ENCODE results near the gene TOR1A.

TOR1A gene

GRCh38 chr9:129836311-129837007 lies 12.5 kb upstream of the TOR1A start:
- TF ChIP-seq, protein P1, sequence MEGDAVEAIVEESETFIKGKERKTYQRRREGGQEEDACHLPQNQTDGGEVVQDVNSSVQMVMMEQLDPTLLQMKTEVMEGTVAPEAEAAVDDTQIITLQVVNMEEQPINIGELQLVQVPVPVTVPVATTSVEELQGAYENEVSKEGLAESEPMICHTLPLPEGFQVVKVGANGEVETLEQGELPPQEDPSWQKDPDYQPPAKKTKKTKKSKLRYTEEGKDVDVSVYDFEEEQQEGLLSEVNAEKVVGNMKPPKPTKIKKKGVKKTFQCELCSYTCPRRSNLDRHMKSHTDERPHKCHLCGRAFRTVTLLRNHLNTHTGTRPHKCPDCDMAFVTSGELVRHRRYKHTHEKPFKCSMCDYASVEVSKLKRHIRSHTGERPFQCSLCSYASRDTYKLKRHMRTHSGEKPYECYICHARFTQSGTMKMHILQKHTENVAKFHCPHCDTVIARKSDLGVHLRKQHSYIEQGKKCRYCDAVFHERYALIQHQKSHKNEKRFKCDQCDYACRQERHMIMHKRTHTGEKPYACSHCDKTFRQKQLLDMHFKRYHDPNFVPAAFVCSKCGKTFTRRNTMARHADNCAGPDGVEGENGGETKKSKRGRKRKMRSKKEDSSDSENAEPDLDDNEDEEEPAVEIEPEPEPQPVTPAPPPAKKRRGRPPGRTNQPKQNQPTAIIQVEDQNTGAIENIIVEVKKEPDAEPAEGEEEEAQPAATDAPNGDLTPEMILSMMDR (IDR thresholded peaks at IDR 0.05) = no peak

DNA sequence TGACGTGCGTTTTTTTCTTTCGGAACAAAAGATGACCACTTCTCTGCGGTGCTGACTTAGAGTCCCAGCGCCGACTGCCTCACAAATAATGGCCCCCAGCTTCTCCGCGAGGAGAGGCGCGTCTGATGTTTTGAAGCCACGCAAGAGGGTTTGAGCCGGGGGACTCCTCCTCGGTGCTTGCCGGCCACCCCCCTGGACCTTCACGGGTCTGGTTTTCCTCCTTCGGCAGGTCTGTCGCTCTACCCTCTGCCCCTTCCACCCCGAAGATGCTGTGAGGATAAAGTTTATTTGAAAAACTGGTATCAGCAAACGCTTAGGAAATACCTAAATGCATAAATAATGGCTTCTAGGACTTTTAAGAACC lies 11.9 kb upstream of the TOR1A start:
- TF ChIP-seq, protein P1 (IDR thresholded peaks at IDR 0.05) = no peak

DNA sequence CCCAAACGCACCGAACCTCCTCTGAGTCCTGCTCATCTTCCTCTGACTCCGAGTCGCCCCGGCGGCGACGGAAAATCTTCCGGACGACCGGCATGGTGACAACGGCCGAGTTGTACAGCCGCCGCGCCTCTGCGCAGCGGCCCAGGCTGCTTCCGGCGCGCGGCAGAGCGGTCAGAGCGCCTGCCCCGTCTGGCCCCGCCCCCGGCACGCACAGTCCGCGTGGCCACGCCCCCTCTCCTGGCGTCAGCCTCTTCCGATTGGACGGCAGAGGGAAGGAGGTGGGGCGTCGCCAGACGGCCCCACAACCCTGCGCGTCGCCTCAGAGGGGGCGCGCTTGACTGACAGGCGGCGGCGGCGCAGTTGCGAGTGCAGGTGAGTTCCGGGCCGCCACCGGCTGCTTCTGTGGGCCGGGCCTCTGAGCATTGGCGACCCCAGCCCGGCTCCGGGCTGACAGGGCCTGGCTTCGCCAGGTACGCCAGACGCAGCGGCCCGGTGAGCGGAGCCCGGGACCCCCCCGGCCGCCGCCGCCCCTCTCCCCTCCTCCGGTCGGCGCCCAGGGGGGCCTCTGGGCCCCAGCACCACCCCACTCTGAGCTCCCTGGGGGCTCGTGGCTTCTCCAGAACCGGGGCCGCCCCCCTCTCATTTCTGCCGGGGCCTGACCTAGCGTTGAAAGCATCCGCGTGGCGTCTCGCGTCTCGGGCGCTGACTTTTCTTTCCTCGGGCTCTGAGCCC lies 11.4 kb upstream of the TOR1A start, which contains the start of the genes C9orf78 and USP20:
Gene C9orf78 (minus strand): TSS at position 148 of the 732 bp plus-strand sequence. CDS start 54 bp downstream, at position 94.
Gene USP20 (plus strand): TSS at position 331 of the 732 bp plus-strand sequence. CDS start 17,098 bp downstream, outside the sequence.
- TF ChIP-seq, protein P1 (IDR thresholded peaks at IDR 0.05) = no peak

- TF ChIP-seq, protein P1 (IDR thresholded peaks at IDR 0.05) = no peak
Observed at GRCh38 chr9:129834489-129835127, 10.7 kb upstream of the TOR1A start.

GRCh38 chr9:129832982-129833381 lies 9.0 kb upstream of the TOR1A start:
- TF ChIP-seq, protein P1 (IDR thresholded peaks at IDR 0.05) = no peak

DNA sequence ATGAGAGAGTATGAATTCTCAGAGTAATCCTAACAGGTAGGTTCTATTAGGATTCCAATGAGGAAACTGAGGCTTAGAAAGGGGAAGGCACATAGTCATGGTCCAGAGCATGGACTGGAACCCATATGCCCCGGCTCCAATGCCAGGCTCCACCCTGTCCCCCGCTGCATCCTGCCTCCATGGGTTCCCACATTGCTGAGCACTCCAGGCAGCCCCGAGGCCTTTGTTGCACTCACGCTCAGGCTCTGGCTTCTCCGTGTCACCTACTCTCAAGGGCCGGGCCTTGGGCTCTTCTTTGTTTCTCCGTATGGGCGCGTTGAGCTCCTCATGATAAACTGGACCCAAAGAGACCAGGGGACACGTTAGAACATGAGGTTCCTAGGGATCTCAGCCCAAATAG lies 5.0 kb upstream of the TOR1A start:
- TF ChIP-seq, protein P1 (IDR thresholded peaks at IDR 0.05) = no peak

DNA sequence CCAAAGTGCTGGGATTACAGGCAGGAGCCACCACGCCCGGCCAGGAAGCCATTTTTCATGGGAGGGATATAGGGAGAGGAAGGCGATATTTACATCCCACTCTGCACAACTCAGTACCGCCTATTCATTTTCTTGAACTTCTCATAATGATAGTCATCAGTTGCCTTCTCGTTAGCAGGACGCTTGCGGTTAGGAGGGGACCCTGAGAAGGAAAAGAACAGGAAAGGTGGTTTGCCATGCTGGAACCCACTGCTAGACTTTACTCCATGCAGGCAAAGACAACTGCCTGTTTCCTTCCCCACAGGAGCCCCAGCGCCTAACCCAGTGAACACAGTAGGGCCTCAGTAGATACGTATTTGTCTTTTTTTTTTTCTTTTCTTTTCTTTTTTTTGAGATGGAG lies 4.1 kb upstream of the TOR1A start:
- TF ChIP-seq, protein P1 (IDR thresholded peaks at IDR 0.05) = no peak

Data from LNCAP (cell line).